Activated T-helper 9 cell treated with anti-CD3 and anti-CD28 coated beads, Interleukin-2, amount 50 U/mL, for 16 hours (primary cell): ENCODE results near the gene POLR3GL.
A peak's percentile ranks its signal among the peaks of the same experiment; 100 is the strongest.

Source experiments
- DNase-seq: peaks from one replicate; pipeline ENCODE4 v3.0.0-alpha.2; 2020; ENCODE audit warnings: low read depth

Gene POLR3GL

GRCh38 chr1:145951526-145951925, 13.0 kb upstream of the POLR3GL start:
- no peak for DNase-seq

GRCh38 chr1:145952903-145953302, 11.6 kb upstream of the POLR3GL start:
- no peak for DNase-seq

- no peak for DNase-seq
Observed at GRCh38 chr1:145953861-145954260, 10.6 kb upstream of the POLR3GL start.

GRCh38 chr1:145955436-145955835, 9.1 kb upstream of the POLR3GL start:
- no peak for DNase-seq

GRCh38 chr1:145956361-145956760, 8.1 kb upstream of the POLR3GL start:
- no peak for DNase-seq

GRCh38 chr1:145956781-145957442, 7.6 kb upstream of the POLR3GL start:
- DNase-seq = no peak

- DNase-seq = peak; percentile 91
Observed at GRCh38 chr1:145957443-145958319, 6.8 kb upstream of the POLR3GL start, which contains the start of gene LIX1L. LIX1L (minus strand) TSS chr1:145958017; CDS start chr1:145957927, 90 bp downstream.

GRCh38 chr1:145958734-145959133, 5.8 kb upstream of the POLR3GL start:
- DNase-seq = no peak

GRCh38 chr1:145959333-145959732, 5.2 kb upstream of the POLR3GL start:
- no peak for DNase-seq

- no peak for DNase-seq
Observed at GRCh38 chr1:145959957-145960467, 4.5 kb upstream of the POLR3GL start.

GRCh38 chr1:145960468-145961108, 3.9 kb upstream of the POLR3GL start:
- peak; percentile 32 for DNase-seq

- no peak for DNase-seq
Observed at GRCh38 chr1:145961109-145961424, 3.4 kb upstream of the POLR3GL start.

GRCh38 chr1:145961425-145962156, 2.9 kb upstream of the POLR3GL start:
- DNase-seq = peak; percentile 48

- no peak for DNase-seq
Observed at GRCh38 chr1:145962157-145963102, 2.1 kb upstream of the POLR3GL start.

- no peak for DNase-seq
Observed at GRCh38 chr1:145963265-145964019, 1.0 kb upstream of the POLR3GL start.

GRCh38 chr1:145965119-145965744, 742 bp downstream of the POLR3GL start:
- DNase-seq = no peak

GRCh38 chr1:145967288-145967687, 2.8 kb downstream of the POLR3GL start:
- no peak for DNase-seq

- no peak for DNase-seq
Observed at GRCh38 chr1:145972580-145972979, 8.1 kb downstream of the POLR3GL start.

- no peak for DNase-seq
Observed at GRCh38 chr1:145974721-145975120, 10.2 kb downstream of the POLR3GL start.

- DNase-seq = no peak
Observed at GRCh38 chr1:145975216-145975615, 10.7 kb downstream of the POLR3GL start.
